Right lobe of liver (tissue), 6 donors: Measurements from ENCODE around the gene TMEM123. TPM values are rescaled to one million over a fixed set of nuclear protein-coding genes. Genes with fewer than 3 reads are reported as not detected.

Experiments used
- ATAC-seq, 4 donors: fragments of 200-7000 bp; cut with Tn5 transposase; one replicate each; pipeline ENCODE4 v1.9.1; 2020; ENCODE audit warnings: mild to moderate bottlenecking in 4 of 4, moderate library complexity in 4 of 4
- DNase-seq, 3 donors: peaks; one replicate each; pipeline ENCODE4 v3.0.0-alpha.2; 2020
- H3K27ac ChIP-seq, 3 donors: fragments of 200-600 bp; one replicate each; pipeline ENCODE4 v1.8.0; 2022
- H3K27me3 ChIP-seq, 2 donors: fragments of 200-600 bp; one replicate each; pipeline ENCODE4 v1.8.0; 2022
- H3K36me3 ChIP-seq, 4 donors: fragments of 200-600 bp; sonication (generic) in 1 of 4; one replicate each; pipeline versions ENCODE4 v1.5.1 to v1.8.0; 2017 to 2022; ENCODE audit warnings: control low read depth in 1 of 4
- H3K4me1 ChIP-seq, 4 donors: fragments of 200-600 bp; sonication (generic) in 1 of 4; one replicate each; pipeline versions ENCODE4 v1.5.1 to v1.8.0; 2017 to 2022; ENCODE audit warnings: control low read depth in 1 of 4
- H3K4me3 ChIP-seq, 3 donors: fragments of 200-600 bp; one replicate each; pipeline ENCODE4 v1.8.0; 2022
- H3K9me3 ChIP-seq, 4 donors: fragments of 200-600 bp; sonication (generic) in 1 of 4; one replicate each; pipeline versions ENCODE4 v1.5.1 to v1.8.0; 2017 to 2022; ENCODE audit warnings: control low read depth in 1 of 4
- CTCF ChIP-seq, 4 donors: fragments of 200-600 bp in 3 of 4; fragments of 450-650 bp in 1 of 4; IDR thresholded peaks; one replicate each; pipeline versions ENCODE4 v1.5.1 to v1.8.0; 2016 to 2022; ENCODE audit warnings: antibody characterized with exemption in 4 of 4, mild to moderate bottlenecking in 2 of 4
- POLR2A ChIP-seq: fragments of 450-650 bp; IDR thresholded peaks from one replicate; pipeline ENCODE4 v1.6.1; 2017; ENCODE audit warnings: antibody characterized with exemption, mild to moderate bottlenecking
- WGBS: methylation state at CpG from one replicate; pipeline ENCODE4 v1.1.6; 2018; ENCODE audit warnings: low coverage, low lambda C conversion rate; ENCODE audit not compliant: insufficient coverage; ENCODE audit errors: missing lambda C conversion rate; 5-methylcytosine and 5-hydroxymethylcytosine counted together
- intact Hi-C, 2 donors: fragments of 100-400 bp; cut with DNase I; formaldehyde crosslinking; loops; one replicate each; pipeline versions ENCODE4 v1.11.2 to v1.14.1; 2022
- total RNA-seq, 6 experiments: library from RNA; depleted of rRNA in 2 of 6; stranded (reverse); fragments of >200 nt in 2 of 6; fragmentation: NEBNext Ultra II Directional in 3 of 6; extraction: Animal tissue kit (Norgen Biotek cat#: 25700) in 3 of 6; gene quantifications; one replicate each; pipeline versions ENCODE4 v1.1.0 to v1.2.4, GENCODE V29; 2016 to 2023
- donor health status: DM: no; HTN: yes; CAD: no.
- donor health status: DM: no; HTN: no; CAD: no.
- donor health status: DM: no; HTN: no; CAD: no.
- donor health status: DM: no; HTN: yes; CAD: no.
- donor health status: DM: no; HTN: yes; CAD: no.

The TMEM123 gene
- total RNA-seq, 6 experiments from 2014 or later = 173 to 557 (median 229) TPM

GRCh38 chr11:102387043-102387781 is 65.4 kb downstream of the TMEM123 start:
- 67% methylated on average over 6 of the region's 8 CpGs for WGBS
- H3K27me3 ChIP-seq = no peaks in the 10 kb centered on the region
- ATAC-seq (no peak), DNase-seq (no peak)
- intact Hi-C loops = no loop called here
- peaks cover 0 to 27% (median 0%) of the 10 kb centered on the region in 4 donors for H3K36me3 ChIP-seq
- no peaks in the 10 kb centered on the region for H3K4me1 ChIP-seq
- H3K9me3 ChIP-seq = no peaks in the 10 kb centered on the region
- no peak for TF ChIP-seq POLR2A
- no peak for TF ChIP-seq CTCF (IDR thresholded peaks at IDR 0.05)
- H3K27ac ChIP-seq = no peak overlapping the region
- no peak overlapping the region for H3K4me3 ChIP-seq

- Histone ChIP-seq H3K36me3 (peaks cover 0 to 27% (median 0%) of the 10 kb centered on the region in 4 donors), H3K4me3 (no peak overlapping the region), H3K9me3 (no peaks in the 10 kb centered on the region), H3K27me3 (no peaks in the 10 kb centered on the region), H3K27ac (no peak overlapping the region), H3K4me1 (no peaks in the 10 kb centered on the region)
- 76% methylated on average over 2 of the region's 2 CpGs for WGBS
- ATAC-seq = no peak
- DNase-seq = no peak
- no peak for TF ChIP-seq POLR2A
- intact Hi-C loops = no loop called here
Observed at GRCh38 chr11:102386136-102386734, 66.3 kb downstream of the TMEM123 start.

- peak in 3 of 4 donors; percentile 20 to 47 (median 21) for ATAC-seq
- H3K27ac ChIP-seq = peak overlapping the region in 1 of 3 donors; percentile 5
- H3K27me3 ChIP-seq = no peaks in the 10 kb centered on the region
- H3K9me3 ChIP-seq = no peaks in the 10 kb centered on the region
- TF ChIP-seq POLR2A = no peak
- TF ChIP-seq CTCF (IDR thresholded peaks at IDR 0.05) = no peak
- 46% methylated on average over 4 of the region's 5 CpGs for WGBS
- H3K4me3 ChIP-seq = no peak overlapping the region
- DNase-seq = no peak
- peaks cover 0 to 30% (median 0%) of the 10 kb centered on the region in 4 donors for H3K36me3 ChIP-seq
- H3K4me1 ChIP-seq = no peaks in the 10 kb centered on the region
- intact Hi-C loops = no loop called here
Observed at GRCh38 chr11:102385085-102386007, 67.2 kb downstream of the TMEM123 start.

- Histone ChIP-seq H3K27me3 (no peaks in the 10 kb centered on the region), H3K9me3 (no peaks in the 10 kb centered on the region), H3K4me3 (no peak overlapping the region), H3K27ac (peak overlapping the region; percentile 1 to 24 (median 16)), H3K4me1 (no peaks in the 10 kb centered on the region), H3K36me3 (peaks cover 0 to 38% (median 1%) of the 10 kb centered on the region in 4 donors)
- no peak for TF ChIP-seq POLR2A
- no peak for TF ChIP-seq CTCF (IDR thresholded peaks at IDR 0.05)
- 72% methylated on average over 10 of the region's 15 CpGs for whole genome bisulfite sequencing
- DNase-seq (no peak), ATAC-seq (peak; percentile 30 to 71 (median 40))
- intact Hi-C loops = no loop called here
Observed at GRCh38 chr11:102384419-102385079, 68.0 kb downstream of the TMEM123 start.
